IMR-90 (cell line): Measurements from ENCODE around the gene CRIP1. TPM values are rescaled to one million over a fixed set of nuclear protein-coding genes. Genes with fewer than 3 reads are reported as not detected.

Experiments
- ATAC-seq: fragments of 200-7000 bp; cut with Tn5 transposase; 2 replicates; pipeline ENCODE4 v1.9.1; 2020; ENCODE audit warnings: low read depth, mild to moderate bottlenecking, moderate library complexity
- BruUV-seq: library from RNA; stranded (reverse); fragments of 400-500 nt; replicated peaks from 2 replicates; lab custom pipeline; 2021; lab: Mats Ljungman, UMichigan
- CTCF ChIA-PET: fragments of 300-600 bp; formaldehyde crosslinking; extraction: SDS; loops from one replicate; lab custom pipeline; 2021; ENCODE audit warnings: antibody characterized with exemption; lab: Yijun Ruan, JAX
- POLR2A ChIA-PET: fragments of 300-600 bp; sonication (Branson Sonifier 250); formaldehyde crosslinking; loops from one replicate; lab custom pipeline; 2022; ENCODE audit warnings: antibody characterized with exemption; ENCODE audit not compliant: unreplicated experiment; lab: Charles Lee
- DNase-seq: peaks from one replicate; pipeline ENCODE4 v3.0.0; 2013
- H2AFZ ChIP-seq: replicated peaks from 2 replicates; pipeline ENCODE3; 2013; ENCODE audit warnings: low read length, mild to moderate bottlenecking; ENCODE audit not compliant: poor library complexity
- H2AK5ac ChIP-seq: 2 replicates; pipeline ENCODE4 v1.6.1; 2013; ENCODE audit warnings: low read depth, low read length, inconsistent platforms
- H2AK9ac ChIP-seq: replicated peaks from 2 replicates; pipeline ENCODE3; 2013; ENCODE audit warnings: mild to moderate bottlenecking, low read depth, low read length, moderate library complexity; ENCODE audit not compliant: poor library complexity
- H2BK120ac ChIP-seq: 2 replicates; pipeline ENCODE4 v1.6.1; 2013; ENCODE audit warnings: low read depth, low read length, inconsistent platforms
- H2BK15ac ChIP-seq: 3 replicates; pipeline ENCODE4 v1.6.1; 2013; ENCODE audit warnings: low read depth, low read length, inconsistent platforms
- H2BK20ac ChIP-seq: 2 replicates; pipeline ENCODE4 v1.6.1; 2013; ENCODE audit warnings: low read depth, mild to moderate bottlenecking, inconsistent platforms, low read length, moderate library complexity
- H2BK5ac ChIP-seq: 2 replicates; pipeline ENCODE4 v1.6.1; 2013; ENCODE audit warnings: mild to moderate bottlenecking, low read depth, low read length, inconsistent platforms; ENCODE audit not compliant: poor library complexity, severe bottlenecking
- H3K14ac ChIP-seq: replicated peaks from 2 replicates; pipeline ENCODE4 v1.6.1; 2013; ENCODE audit warnings: low read depth, low read length, inconsistent platforms
- H3K18ac ChIP-seq: 2 replicates; pipeline ENCODE4 v1.6.1; 2013; ENCODE audit warnings: low read depth, low read length, control low read depth
- H3K23ac ChIP-seq: 2 replicates; pipeline ENCODE4 v1.6.1; 2013; ENCODE audit warnings: low read depth, low read length, inconsistent platforms
- H3K27ac ChIP-seq: 2 replicates; pipeline ENCODE4 v1.5.1; 2013; ENCODE audit warnings: mild to moderate bottlenecking, control low read depth, low read length; ENCODE audit not compliant: insufficient read depth
- H3K27me3 ChIP-seq: 2 replicates; pipeline ENCODE4 v1.6.1; 2013; ENCODE audit warnings: low read length; ENCODE audit not compliant: control insufficient read depth, insufficient read depth
- H3K36me3 ChIP-seq: 2 replicates; pipeline ENCODE4 v1.6.1; 2013; ENCODE audit warnings: low read length, mixed read lengths; ENCODE audit not compliant: control insufficient read depth, insufficient read depth
- H3K4ac ChIP-seq: 2 replicates; pipeline ENCODE4 v1.6.1; 2013; ENCODE audit warnings: low read depth, low read length, inconsistent platforms
- H3K4me1 ChIP-seq: 2 replicates; pipeline ENCODE4 v1.6.1; 2013; ENCODE audit warnings: low read length, mixed read lengths; ENCODE audit not compliant: control insufficient read depth, insufficient read depth
- H3K4me2 ChIP-seq: 2 replicates; pipeline ENCODE4 v1.6.1; 2013; ENCODE audit warnings: low read depth, mild to moderate bottlenecking, control low read depth, low read length, moderate library complexity
- H3K4me3 ChIP-seq: 2 replicates; pipeline ENCODE4 v1.5.1; 2013; ENCODE audit warnings: low read depth, mild to moderate bottlenecking, control low read depth, low read length, moderate library complexity; ENCODE audit not compliant: insufficient read depth
- H3K56ac ChIP-seq: 2 replicates; pipeline ENCODE4 v1.6.1; 2013; ENCODE audit warnings: low read length, inconsistent platforms; ENCODE audit not compliant: insufficient read depth; ENCODE audit errors: extremely low read depth
- H3K79me1 ChIP-seq, 2 experiments: 2 replicates each; pipeline ENCODE4 v1.6.1; 2013; ENCODE audit warnings: low read length in 2 of 2, inconsistent platforms in 1 of 2, low read depth in 1 of 2
- H3K9ac ChIP-seq: 2 replicates; pipeline ENCODE4 v1.6.1; 2013; ENCODE audit warnings: low read depth, low read length, control low read depth
- H3K9me1 ChIP-seq: 2 replicates; pipeline ENCODE4 v1.6.1; 2013; ENCODE audit warnings: low read length, inconsistent platforms; ENCODE audit not compliant: insufficient read depth
- H3K9me3 ChIP-seq: 2 replicates; pipeline ENCODE4 v1.6.1; 2013; ENCODE audit warnings: low read length; ENCODE audit not compliant: control insufficient read depth, insufficient read depth
- H4K20me1 ChIP-seq: 2 replicates; pipeline ENCODE4 v1.6.1; 2013; ENCODE audit warnings: low read length, inconsistent platforms; ENCODE audit not compliant: insufficient read depth
- H4K5ac ChIP-seq: 2 replicates; pipeline ENCODE4 v1.6.1; 2013; ENCODE audit warnings: mild to moderate bottlenecking, low read depth, low read length, control low read depth
- H4K8ac ChIP-seq, 2 experiments: 2 replicates each; pipeline ENCODE4 v1.6.1; 2013; ENCODE audit warnings: low read depth in 2 of 2, low read length in 2 of 2, control low read depth in 1 of 2, inconsistent platforms in 1 of 2
- H4K91ac ChIP-seq: 2 replicates; pipeline ENCODE4 v1.6.1; 2013; ENCODE audit warnings: low read depth, low read length, inconsistent platforms; ENCODE audit not compliant: insufficient read depth
- CHD1 ChIP-seq: IDR thresholded peaks from 2 replicates; pipeline ENCODE4 v1.6.1; 2012; ENCODE audit warnings: low read depth, low read length, improper control_type of control experiment
- MAFK ChIP-seq: IDR thresholded peaks from 2 replicates; pipeline ENCODE4 v1.6.1; 2012; ENCODE audit warnings: low read depth, low read length, improper control_type of control experiment
- MAZ ChIP-seq: IDR thresholded peaks from 2 replicates; pipeline ENCODE4 v1.6.1; 2012; ENCODE audit warnings: low read depth, mild to moderate bottlenecking, low read length, improper control_type of control experiment, moderate library complexity, borderline replicate concordance
- NFE2L2 ChIP-seq: fragments of 150-350 bp; IDR thresholded peaks from 2 replicates; pipeline ENCODE4 v1.6.1; 2016; ENCODE audit warnings: low read depth, mild to moderate bottlenecking, low read length
- RAD21 ChIP-seq: IDR thresholded peaks from 2 replicates; pipeline ENCODE4 v1.6.1; 2012; ENCODE audit warnings: low read length, improper control_type of control experiment
- RCOR1 ChIP-seq: IDR thresholded peaks from 2 replicates; pipeline ENCODE4 v1.6.1; 2012; ENCODE audit warnings: mild to moderate bottlenecking, low read length, improper control_type of control experiment; ENCODE audit not compliant: insufficient replicate concordance
- WGBS, 2 experiments: methylation state at CpG; one replicate each; pipeline versions ENCODE4 v1.1.5 to v1.1.7; 2013; ENCODE audit warnings: missing lambda C conversion rate in 2 of 2; ENCODE audit not compliant: insufficient read length in 1 of 2; ENCODE audit errors: extremely low coverage in 2 of 2; 5-methylcytosine and 5-hydroxymethylcytosine counted together
- dilution Hi-C: fragments of 300-500 bp; cut with HindIII; formaldehyde crosslinking; loops from one replicate; pipeline ENCODE4 v1.14.3; 2018; ENCODE audit warnings: low sequenced_read_pairs; ENCODE audit not compliant: unreplicated experiment
- in situ Hi-C: fragments of 300-500 bp; cut with MboI; formaldehyde crosslinking; loops from 3 replicates; pipeline ENCODE4 v1.14.3; 2019; ENCODE audit warnings: low sequenced_read_pairs, inconsistent platforms, mixed read lengths
- intact Hi-C: fragments of 100-400 bp; cut with micrococcal nuclease; formaldehyde crosslinking; loops from 2 replicates; pipeline ENCODE4 v1.10.0; 2022
- polyA plus RNA-seq, 3 experiments: library from polyadenylated mRNA; depleted of rRNA; stranded (reverse); fragments of >200 nt; gene quantifications; 2 replicates each; pipeline ENCODE4 v1.2.3, GENCODE V29; 2012; ENCODE audit warnings: low replicate concordance in 1 of 3
- total RNA-seq: library from RNA; depleted of rRNA; stranded (reverse); fragments of >200 nt; gene quantifications from 2 replicates; pipeline ENCODE4 v1.2.3, GENCODE V29; 2012
- TF ChIP-seq, protein P1 (sequence below): fragments of 150-350 bp; IDR thresholded peaks from 2 replicates; pipeline ENCODE4 v1.6.1; 2017; ENCODE audit warnings: mild to moderate bottlenecking, antibody characterized with exemption, low read length, low read depth
- TF ChIP-seq, protein P2 (sequence below): fragments of 150-350 bp; IDR thresholded peaks from 2 replicates; pipeline ENCODE4 v1.6.1; 2016; ENCODE audit warnings: low read depth, mild to moderate bottlenecking, low read length, moderate library complexity, borderline replicate concordance

CRIP1 gene
- total and polyA plus RNA-seq, 2 of the 4 experiments (the other 2 are of a cell fraction): 0.21 TPM; not detected in 1

DNA sequence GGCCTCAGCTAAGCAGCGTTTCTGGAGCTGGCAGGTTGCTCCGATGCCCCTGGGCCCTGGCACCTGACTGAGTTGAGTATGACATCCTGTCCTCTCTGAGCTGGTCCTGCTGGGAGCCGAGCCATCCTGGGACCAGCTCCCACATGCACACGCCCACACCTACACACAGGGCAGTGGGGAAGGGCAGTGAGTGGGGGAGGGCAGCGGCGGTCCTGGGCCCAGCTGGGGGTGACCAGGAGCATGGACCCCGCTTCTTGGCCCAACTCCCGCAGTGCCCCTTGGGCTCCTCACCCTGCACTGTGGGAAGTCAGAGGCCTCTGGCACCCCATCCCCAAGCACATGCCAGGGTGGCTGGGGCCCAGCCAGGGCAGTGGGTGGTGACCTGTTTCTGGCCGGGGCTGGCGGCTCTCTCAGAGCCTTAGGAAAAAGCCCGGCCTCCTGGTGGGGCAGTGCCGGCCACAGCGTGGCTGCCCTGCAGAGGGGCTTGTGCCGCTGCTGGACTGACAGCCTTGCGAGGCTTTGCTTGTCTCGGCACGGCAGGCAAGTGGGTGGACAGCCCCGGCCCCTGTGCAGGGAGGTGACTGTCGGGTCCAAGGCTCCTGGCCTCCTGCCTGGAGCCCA, 18.0 kb upstream of the CRIP1 start:
- Histone ChIP-seq H2BK15ac (no peak overlapping the region), H2AK5ac (no peak overlapping the region), H2BK20ac (no peak overlapping the region), H3K79me1 (no peaks in the 10 kb centered on the region; a peak in 1 of 4 replicates), H4K91ac (no peak overlapping the region), H3K4me2 (no peak overlapping the region), H2BK5ac (no peak overlapping the region), H3K9me3 (no peaks in the 10 kb centered on the region), H2AFZ (no peak overlapping the region), H3K18ac (no peak overlapping the region), H3K36me3 (peaks cover 43% of the 10 kb centered on the region), H2AK9ac (peak overlapping the region; percentile 42), H4K5ac (no peak overlapping the region), H3K56ac (no peak overlapping the region), H4K8ac (no peak overlapping the region), H3K23ac (no peak overlapping the region), H3K4me1 (peaks cover 2% of the 10 kb centered on the region; the same call in 1 of the 2 replicates), H3K4ac (no peak overlapping the region), H2BK120ac (no peak overlapping the region), H3K9me1 (0 out of 2 replicates have a peak, but pooled peaks cover 3% of the 10 kb centered on the region), H3K27ac (no peak overlapping the region), H3K27me3 (no peaks in the 10 kb centered on the region), H3K14ac (no peak overlapping the region), H3K4me3 (no peak overlapping the region), H3K9ac (no peak overlapping the region), H4K20me1 (peaks cover 13% of the 10 kb centered on the region)
- BruUV-seq: no TSS peak
- DNase-seq: no peak
- 81% methylated on average over 9 of the region's 19 CpGs; no CpG with 5 or more reads in 1 of the 2 experiments for WGBS, 2 experiments
- CTCF ChIA-PET: no interaction called here
- dilution Hi-C loops (no loop called here), in situ Hi-C loops (no loop called here), intact Hi-C loops (no loop called here)
- ATAC-seq: no peak
- POLR2A ChIA-PET: no interaction called here
- TF ChIP-seq, protein P1, sequence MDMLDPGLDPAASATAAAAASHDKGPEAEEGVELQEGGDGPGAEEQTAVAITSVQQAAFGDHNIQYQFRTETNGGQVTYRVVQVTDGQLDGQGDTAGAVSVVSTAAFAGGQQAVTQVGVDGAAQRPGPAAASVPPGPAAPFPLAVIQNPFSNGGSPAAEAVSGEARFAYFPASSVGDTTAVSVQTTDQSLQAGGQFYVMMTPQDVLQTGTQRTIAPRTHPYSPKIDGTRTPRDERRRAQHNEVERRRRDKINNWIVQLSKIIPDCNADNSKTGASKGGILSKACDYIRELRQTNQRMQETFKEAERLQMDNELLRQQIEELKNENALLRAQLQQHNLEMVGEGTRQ: no peak
- no peak for TF ChIP-seq CHD1
- TF ChIP-seq MAZ: no peak
- TF ChIP-seq RAD21: no peak
- no peak for TF ChIP-seq NFE2L2
- TF ChIP-seq MAFK: no peak
- TF ChIP-seq, protein P2, sequence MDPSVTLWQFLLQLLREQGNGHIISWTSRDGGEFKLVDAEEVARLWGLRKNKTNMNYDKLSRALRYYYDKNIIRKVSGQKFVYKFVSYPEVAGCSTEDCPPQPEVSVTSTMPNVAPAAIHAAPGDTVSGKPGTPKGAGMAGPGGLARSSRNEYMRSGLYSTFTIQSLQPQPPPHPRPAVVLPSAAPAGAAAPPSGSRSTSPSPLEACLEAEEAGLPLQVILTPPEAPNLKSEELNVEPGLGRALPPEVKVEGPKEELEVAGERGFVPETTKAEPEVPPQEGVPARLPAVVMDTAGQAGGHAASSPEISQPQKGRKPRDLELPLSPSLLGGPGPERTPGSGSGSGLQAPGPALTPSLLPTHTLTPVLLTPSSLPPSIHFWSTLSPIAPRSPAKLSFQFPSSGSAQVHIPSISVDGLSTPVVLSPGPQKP: no peak
- no peak for TF ChIP-seq RCOR1
